ENCODE data around the gene PON3. TPM values are rescaled to one million over a fixed set of nuclear protein-coding genes. Genes with fewer than 3 reads are reported as not detected.

The PON3 gene
- total RNA-seq, 1 experiment from 2014 or later: not detected

- Histone ChIP-seq H2BK120ac (ENCODE audit: low read depth, low read length, poor library complexity, severe bottlenecking) (no peak overlapping the region), H2AFZ (ENCODE audit: low read length) (no peak overlapping the region), H4K20me1 (ENCODE audit: control insufficient read depth, insufficient read depth, insufficient read length) (no peaks in the 10 kb centered on the region), H3K9ac (ENCODE audit: extremely low read depth, insufficient read length, low read length) (no peak overlapping the region), H4K5ac (ENCODE audit: insufficient read length, low read depth, low read length) (no peak overlapping the region), H2BK15ac (ENCODE audit: low read depth, low read length) (no peak overlapping the region), H2BK20ac (ENCODE audit: low read depth, low read length, poor library complexity, severe bottlenecking) (no peak overlapping the region), H4K8ac (replicated peaks; ENCODE audit: insufficient read length, low read depth, low read length) (no peak overlapping the region), H2AK5ac (ENCODE audit: insufficient read length, low read length) (no peak overlapping the region), H2BK12ac (ENCODE audit: insufficient read length, low read depth, low read length) (no peak overlapping the region), H3K4me1 (ENCODE audit: insufficient read depth, low read length) (no peaks in the 10 kb centered on the region), H3K9me3 (ENCODE audit: control insufficient read depth, low read depth, low read length) (no peaks in the 10 kb centered on the region), H3K23ac (ENCODE audit: insufficient read length, low read depth, low read length) (no peak overlapping the region), H4K91ac (ENCODE audit: insufficient read length, low read depth, low read length) (no peak overlapping the region), H3K4me2 (ENCODE audit: insufficient read depth, insufficient read length, low read length) (no peak overlapping the region), H3K14ac (ENCODE audit: insufficient read depth, low read length) (no peak overlapping the region), H3K18ac (ENCODE audit: insufficient read length, low read depth, low read length) (no peak overlapping the region), H3K79me1 (ENCODE audit: insufficient read depth, low read depth, low read length, poor library complexity, severe bottlenecking) (no peaks in the 10 kb centered on the region), H3K79me2 (ENCODE audit: insufficient read depth, low read length) (no peaks in the 10 kb centered on the region), H3K23me2 (ENCODE audit: insufficient read length, low read depth, low read length, poor library complexity, severe bottlenecking) (no peaks in the 10 kb centered on the region), H3K4ac (ENCODE audit: low read depth, low read length) (no peak overlapping the region), H3T11ph (ENCODE audit: low read length) (no peak overlapping the region), H3K27me3 (ENCODE audit: insufficient read depth, low read length) (no peaks in the 10 kb centered on the region), H2BK5ac (ENCODE audit: insufficient read length, low read length) (no peak overlapping the region), H3K56ac (ENCODE audit: insufficient read length, low read depth, low read length) (no peak overlapping the region), H3K27ac (ENCODE audit: insufficient read length, low read depth, low read length) (no peak overlapping the region)
- H3K36me3 Mint-ChIP-seq (ENCODE audit: insufficient read depth in 1 of 3, low read depth in 3 of 3): peaks cover 0 to 29% (median 20%) of the 10 kb centered on the region in 3 experiments; a peak in 5 of 7 replicates
- DNase-seq: no peak
- H3K27me3 Mint-ChIP-seq (ENCODE audit: low read depth): no peaks in the 10 kb centered on the region
- H3K4me3 Mint-ChIP-seq: no peak overlapping the region
- WGBS (ENCODE audit: extremely low coverage, insufficient read length, low lambda C conversion rate): no CpG with 5 or more reads among the region's 4 CpGs
- TF ChIP-seq, protein P1, sequence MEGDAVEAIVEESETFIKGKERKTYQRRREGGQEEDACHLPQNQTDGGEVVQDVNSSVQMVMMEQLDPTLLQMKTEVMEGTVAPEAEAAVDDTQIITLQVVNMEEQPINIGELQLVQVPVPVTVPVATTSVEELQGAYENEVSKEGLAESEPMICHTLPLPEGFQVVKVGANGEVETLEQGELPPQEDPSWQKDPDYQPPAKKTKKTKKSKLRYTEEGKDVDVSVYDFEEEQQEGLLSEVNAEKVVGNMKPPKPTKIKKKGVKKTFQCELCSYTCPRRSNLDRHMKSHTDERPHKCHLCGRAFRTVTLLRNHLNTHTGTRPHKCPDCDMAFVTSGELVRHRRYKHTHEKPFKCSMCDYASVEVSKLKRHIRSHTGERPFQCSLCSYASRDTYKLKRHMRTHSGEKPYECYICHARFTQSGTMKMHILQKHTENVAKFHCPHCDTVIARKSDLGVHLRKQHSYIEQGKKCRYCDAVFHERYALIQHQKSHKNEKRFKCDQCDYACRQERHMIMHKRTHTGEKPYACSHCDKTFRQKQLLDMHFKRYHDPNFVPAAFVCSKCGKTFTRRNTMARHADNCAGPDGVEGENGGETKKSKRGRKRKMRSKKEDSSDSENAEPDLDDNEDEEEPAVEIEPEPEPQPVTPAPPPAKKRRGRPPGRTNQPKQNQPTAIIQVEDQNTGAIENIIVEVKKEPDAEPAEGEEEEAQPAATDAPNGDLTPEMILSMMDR (conservative IDR thresholded peaks at IDR 0.05): no peak
- no peaks in the 10 kb centered on the region for H3K9me3 Mint-ChIP-seq
- H3K4me1 Mint-ChIP-seq: peaks cover 8 to 9% of the 10 kb centered on the region in 2 experiments
- H3K27ac Mint-ChIP-seq: 0 out of 7 replicates have a peak overlapping the region, but pooled peaks of 1 of the 3 experiments have one; percentile 69
These were observed 15.9 kb upstream of the PON3 start for GRCh38 chr7:95412075-95412474.
